ENCODE measurements around the gene CSE1L.

Gene CSE1L

GRCh38 chr20:49112596-49113274 is 66.6 kb downstream of the CSE1L start:
- no peak overlapping the region for H3K4me3 ChIP-seq (ENCODE audit: low read depth, low read length)
- no peak for DNase-seq (ENCODE audit: low read depth)
- no peak for TF ChIP-seq MYC (IDR thresholded peaks at IDR 0.05; ENCODE audit: low read depth, low read length)

GRCh38 chr20:49115564-49115963 is 69.5 kb downstream of the CSE1L start:
- TF ChIP-seq MAX (IDR thresholded peaks at IDR 0.05; ENCODE audit: low read depth, low read length) = no peak
- TF ChIP-seq MYC (IDR thresholded peaks at IDR 0.05; ENCODE audit: low read depth, low read length) = no peak
- no peak for TF ChIP-seq CTCF (IDR thresholded peaks at IDR 0.05; ENCODE audit: low read depth, low read length)
- TF ChIP-seq POLR2A (IDR thresholded peaks at IDR 0.05; ENCODE audit: extremely low read depth, insufficient read length) = no peak
- DNase-seq (ENCODE audit: low read depth) = no peak
- H3K4me3 ChIP-seq (ENCODE audit: low read depth, low read length) = no peak overlapping the region

GRCh38 chr20:49118307-49118706 is 72.2 kb downstream of the CSE1L start:
- DNase-seq (ENCODE audit: low read depth) = no peak
- TF ChIP-seq MAX (IDR thresholded peaks at IDR 0.05; ENCODE audit: low read depth, low read length) (no peak), MYC (IDR thresholded peaks at IDR 0.05; ENCODE audit: low read depth, low read length) (no peak), CTCF (IDR thresholded peaks at IDR 0.05; ENCODE audit: low read depth, low read length) (no peak), POLR2A (IDR thresholded peaks at IDR 0.05; ENCODE audit: extremely low read depth, insufficient read length) (no peak)
- no peak overlapping the region for H3K4me3 ChIP-seq (ENCODE audit: low read depth, low read length)

- no peak overlapping the region for H3K4me3 ChIP-seq (ENCODE audit: low read depth, low read length)
Observed at GRCh38 chr20:49119988-49120387, 73.9 kb downstream of the CSE1L start.

GRCh38 chr20:49122920-49123319 is 76.8 kb downstream of the CSE1L start:
- H3K4me3 ChIP-seq (ENCODE audit: low read depth, low read length) = no peak overlapping the region
- DNase-seq (ENCODE audit: low read depth) = no peak
- TF ChIP-seq CTCF (IDR thresholded peaks at IDR 0.05; ENCODE audit: low read depth, low read length) (no peak), MAX (IDR thresholded peaks at IDR 0.05; ENCODE audit: low read depth, low read length) (no peak), POLR2A (IDR thresholded peaks at IDR 0.05; ENCODE audit: extremely low read depth, insufficient read length) (no peak), MYC (IDR thresholded peaks at IDR 0.05; ENCODE audit: low read depth, low read length) (no peak)

More at GRCh38 chr20:49119988-49120387, 73.9 kb downstream of the CSE1L start:
- no peak for TF ChIP-seq MYC (IDR thresholded peaks at IDR 0.05; ENCODE audit: low read depth, low read length)
- TF ChIP-seq MAX (IDR thresholded peaks at IDR 0.05; ENCODE audit: low read depth, low read length) = no peak
- TF ChIP-seq CTCF (IDR thresholded peaks at IDR 0.05; ENCODE audit: low read depth, low read length) = no peak
- TF ChIP-seq POLR2A (IDR thresholded peaks at IDR 0.05; ENCODE audit: extremely low read depth, insufficient read length) = no peak
- no peak for DNase-seq (ENCODE audit: low read depth)

GRCh38 chr20:49123982-49124381 is 77.9 kb downstream of the CSE1L start:
- TF ChIP-seq POLR2A (IDR thresholded peaks at IDR 0.05; ENCODE audit: extremely low read depth, insufficient read length) (no peak), MAX (IDR thresholded peaks at IDR 0.05; ENCODE audit: low read depth, low read length) (no peak), MYC (IDR thresholded peaks at IDR 0.05; ENCODE audit: low read depth, low read length) (no peak), CTCF (IDR thresholded peaks at IDR 0.05; ENCODE audit: low read depth, low read length) (no peak)
- H3K4me3 ChIP-seq (ENCODE audit: low read depth, low read length) = no peak overlapping the region
- DNase-seq (ENCODE audit: low read depth) = no peak

Data from NB4 (cell line).